ENCODE data around the gene SEL1L3. TPM values are rescaled to one million over a fixed set of nuclear protein-coding genes. Genes with fewer than 3 reads are reported as not detected.

Gene SEL1L3
- total RNA-seq, 1 donor from 2014 or later = 13.3 TPM

- Histone ChIP-seq H3K36me3 (no peaks in the 10 kb centered on the region), H3K27ac (peak overlapping the region in 1 of 2 donors; percentile 34), H3K4me3 (no peak overlapping the region), H3K4me1 (peaks cover 0 to 3% of the 10 kb centered on the region in 2 donors), H3K9me3 (no peaks in the 10 kb centered on the region), H3K27me3 (no peaks in the 10 kb centered on the region)
- intact Hi-C loops (cut with DNase I) = no loop called here
- DNase-seq (ENCODE audit: low spot score in 2 of 2) = peak; percentile 56 to 83
- TF ChIP-seq CTCF (IDR thresholded peaks at IDR 0.05) = no peak
Observed at GRCh38 chr4:25814301-25815136, 48.3 kb downstream of the SEL1L3 start.

- H3K27me3 ChIP-seq = no peaks in the 10 kb centered on the region
- no peaks in the 10 kb centered on the region for H3K9me3 ChIP-seq
- peaks cover 0 to 3% of the 10 kb centered on the region in 2 donors for H3K4me1 ChIP-seq
- intact Hi-C loops (cut with DNase I) = no loop called here
- no peaks in the 10 kb centered on the region for H3K36me3 ChIP-seq
- no peak overlapping the region for H3K4me3 ChIP-seq
- TF ChIP-seq CTCF (IDR thresholded peaks at IDR 0.05) = no peak
- peak overlapping the region in 1 of 2 donors; percentile 20 for H3K27ac ChIP-seq
- no peak for DNase-seq (ENCODE audit: low spot score in 2 of 2)
Observed at GRCh38 chr4:25813448-25814106, 49.2 kb downstream of the SEL1L3 start.

GRCh38 chr4:25811841-25812240 lies 50.9 kb downstream of the SEL1L3 start:
- no peaks in the 10 kb centered on the region for H3K36me3 ChIP-seq
- intact Hi-C loops (cut with DNase I) = no loop called here

GRCh38 chr4:25811374-25811690 lies 51.5 kb downstream of the SEL1L3 start:
- TF ChIP-seq CTCF (IDR thresholded peaks at IDR 0.05) = no peak
- Histone ChIP-seq H3K9me3 (no peaks in the 10 kb centered on the region), H3K27me3 (no peaks in the 10 kb centered on the region), H3K4me1 (peaks cover 0 to 3% of the 10 kb centered on the region in 2 donors), H3K36me3 (no peaks in the 10 kb centered on the region), H3K27ac (no peak overlapping the region), H3K4me3 (no peak overlapping the region)
- DNase-seq (ENCODE audit: low spot score in 2 of 2) = no peak
- intact Hi-C loops (cut with DNase I) = no loop called here

More at GRCh38 chr4:25811841-25812240, 50.9 kb downstream of the SEL1L3 start:
- H3K4me1 ChIP-seq = peaks cover 0 to 3% of the 10 kb centered on the region in 2 donors
- no peaks in the 10 kb centered on the region for H3K27me3 ChIP-seq
- H3K27ac ChIP-seq = no peak overlapping the region
- H3K4me3 ChIP-seq = no peak overlapping the region
- H3K9me3 ChIP-seq = no peaks in the 10 kb centered on the region
- TF ChIP-seq CTCF (IDR thresholded peaks at IDR 0.05) = no peak
- no peak for DNase-seq (ENCODE audit: low spot score in 2 of 2)

GRCh38 chr4:25810461-25811373 lies 52.1 kb downstream of the SEL1L3 start:
- intact Hi-C loops (cut with DNase I) = no loop called here
- Histone ChIP-seq H3K27me3 (no peaks in the 10 kb centered on the region), H3K4me3 (no peak overlapping the region), H3K9me3 (no peaks in the 10 kb centered on the region), H3K4me1 (peaks cover 0 to 3% of the 10 kb centered on the region in 2 donors), H3K27ac (no peak overlapping the region), H3K36me3 (no peaks in the 10 kb centered on the region)
- TF ChIP-seq CTCF (IDR thresholded peaks at IDR 0.05) = no peak
- DNase-seq (ENCODE audit: low spot score in 2 of 2) = no peak

Data from ascending aorta (tissue), 2 donors.